IPS DF 6.9 (cell line): Measurements from ENCODE around the gene BNC2.

Experiments used
- DNase-seq: peaks from one replicate; pipeline ENCODE4 v3.0.0-alpha.2; 2013; ENCODE audit warnings: low read depth, low spot score
- H3K27ac ChIP-seq: one replicate; pipeline ENCODE4 v1.5.1; 2013; ENCODE audit warnings: low read length, control low read depth
- H3K27me3 ChIP-seq: 2 replicates; pipeline ENCODE4 v1.6.1; 2013; ENCODE audit warnings: mild to moderate bottlenecking, low read length; ENCODE audit not compliant: control insufficient read depth, insufficient read depth
- H3K36me3 ChIP-seq: 2 replicates; pipeline ENCODE4 v1.6.1; 2013; ENCODE audit warnings: low read length; ENCODE audit not compliant: control insufficient read depth, insufficient read depth
- H3K4me1 ChIP-seq: 2 replicates; pipeline ENCODE4 v1.6.1; 2013; ENCODE audit warnings: low read length; ENCODE audit not compliant: control insufficient read depth, insufficient read depth
- H3K4me3 ChIP-seq: 2 replicates; pipeline ENCODE4 v1.5.1; 2013; ENCODE audit warnings: mild to moderate bottlenecking, low read length
- H3K9me3 ChIP-seq: 2 replicates; pipeline ENCODE4 v1.6.1; 2013; ENCODE audit warnings: low read length, inconsistent platforms; ENCODE audit not compliant: control insufficient read depth, insufficient read depth
- WGBS: extraction: QIAGEN DNeasy Blood & Tissue Kit; methylation state at CpG from one replicate; pipeline ENCODE4 v1.1.7; 2013; ENCODE audit warnings: mixed read lengths, missing lambda C conversion rate; ENCODE audit not compliant: insufficient read length, insufficient coverage; 5-methylcytosine and 5-hydroxymethylcytosine counted together

Gene BNC2

DNA sequence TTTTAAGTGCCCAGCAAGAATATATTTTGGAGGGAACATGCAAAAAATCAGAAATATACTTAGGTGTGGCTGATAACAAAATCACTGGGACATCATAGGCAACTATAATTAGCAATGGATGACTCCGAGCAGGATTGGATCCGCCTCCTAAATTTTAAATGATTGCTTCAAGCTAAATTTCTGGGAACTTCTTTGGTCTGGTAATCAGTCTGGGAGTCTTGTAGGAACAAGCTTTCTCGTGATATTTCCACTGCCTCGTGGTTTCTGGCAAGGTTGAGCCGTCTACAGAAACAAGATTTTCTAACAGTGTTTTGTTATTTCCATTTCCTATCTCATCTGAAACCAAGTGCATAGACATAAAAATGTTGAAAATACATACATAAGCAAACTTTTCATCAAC is 232.6 kb downstream of the BNC2 start:
- H3K36me3 ChIP-seq, result no peaks in the 10 kb centered on the region
- no CpG with 5 or more reads among the region's 5 CpGs for WGBS
- DNase-seq, result no peak
- H3K27ac ChIP-seq, result no peak overlapping the region
- no peaks in the 10 kb centered on the region for H3K27me3 ChIP-seq
- 0 out of 2 replicates have a peak, but pooled peaks cover 1% of the 10 kb centered on the region for H3K4me1 ChIP-seq
- H3K9me3 ChIP-seq, result no peaks in the 10 kb centered on the region
- no peak overlapping the region for H3K4me3 ChIP-seq

DNA sequence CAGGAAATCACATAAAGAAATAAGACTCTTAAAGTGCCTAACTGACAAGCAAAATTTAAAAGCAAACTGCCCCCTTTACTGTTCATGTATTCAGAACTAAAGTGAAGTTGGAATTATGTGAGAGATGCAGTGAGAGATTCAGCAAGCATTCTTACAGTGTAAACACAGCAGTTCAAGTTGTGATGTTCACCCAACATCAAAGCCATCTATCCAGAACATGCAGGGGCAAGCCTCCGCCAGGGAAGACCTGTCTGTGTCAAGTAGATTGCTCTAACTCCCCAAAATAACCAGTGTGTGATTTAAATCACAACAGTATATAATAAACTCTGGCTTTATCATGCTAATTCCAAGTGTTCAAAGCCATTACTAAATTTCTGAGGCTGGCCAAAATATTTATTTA is 233.3 kb downstream of the BNC2 start:
- no peak for DNase-seq
- no peak overlapping the region for H3K27ac ChIP-seq
- no CpG with 5 or more reads among the region's 1 CpG for WGBS
- H3K36me3 ChIP-seq, result no peaks in the 10 kb centered on the region
- no peaks in the 10 kb centered on the region for H3K27me3 ChIP-seq
- H3K4me3 ChIP-seq, result no peak overlapping the region
- H3K9me3 ChIP-seq, result no peaks in the 10 kb centered on the region
- H3K4me1 ChIP-seq, result 0 out of 2 replicates have a peak, but pooled peaks cover 1% of the 10 kb centered on the region

DNA sequence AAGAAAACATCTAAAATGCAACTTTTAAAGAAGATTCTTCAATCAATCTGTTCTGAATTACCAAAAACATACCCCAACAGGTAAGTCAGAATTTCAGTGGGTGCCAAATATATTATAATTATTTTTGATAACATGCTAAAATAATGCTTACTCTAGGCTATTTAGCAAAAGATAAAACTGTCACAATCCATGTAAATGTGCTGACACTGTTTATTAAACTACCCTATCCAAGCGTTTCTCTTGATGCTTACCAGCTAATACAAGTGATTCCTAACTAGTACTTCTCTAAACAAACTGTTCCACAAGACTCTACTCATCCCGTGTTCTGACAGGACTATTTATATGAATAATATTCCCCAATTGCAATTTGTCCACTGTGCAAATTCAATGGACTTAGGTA is 236.7 kb downstream of the BNC2 start:
- H3K27ac ChIP-seq, result no peak overlapping the region
- no peak overlapping the region for H3K4me3 ChIP-seq
- no peak for DNase-seq
- H3K27me3 ChIP-seq, result no peaks in the 10 kb centered on the region
- no CpG with 5 or more reads among the region's 2 CpGs for WGBS
- 0 out of 2 replicates have a peak, but pooled peaks cover 1% of the 10 kb centered on the region for H3K4me1 ChIP-seq
- no peaks in the 10 kb centered on the region for H3K36me3 ChIP-seq
- no peaks in the 10 kb centered on the region for H3K9me3 ChIP-seq

DNA sequence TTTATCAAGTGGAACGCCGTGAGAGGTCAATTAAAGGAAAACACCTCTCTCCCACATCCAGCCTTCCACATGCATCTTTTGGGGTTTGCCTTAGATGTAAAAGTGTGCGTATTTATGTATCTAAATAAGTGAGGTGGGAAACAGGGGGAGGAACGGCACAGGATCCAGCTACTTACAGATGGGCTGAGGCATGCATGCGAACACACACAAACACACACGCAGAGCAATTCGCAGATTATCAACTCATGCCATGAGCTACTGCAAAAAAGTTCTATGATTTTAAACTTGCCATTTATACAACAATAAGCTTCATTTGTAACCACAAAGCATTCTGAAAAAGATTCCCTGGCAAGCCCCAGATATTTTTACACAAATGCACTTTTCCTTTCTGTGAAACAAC is 242.1 kb downstream of the BNC2 start:
- no peak overlapping the region for H3K4me3 ChIP-seq

DNA sequence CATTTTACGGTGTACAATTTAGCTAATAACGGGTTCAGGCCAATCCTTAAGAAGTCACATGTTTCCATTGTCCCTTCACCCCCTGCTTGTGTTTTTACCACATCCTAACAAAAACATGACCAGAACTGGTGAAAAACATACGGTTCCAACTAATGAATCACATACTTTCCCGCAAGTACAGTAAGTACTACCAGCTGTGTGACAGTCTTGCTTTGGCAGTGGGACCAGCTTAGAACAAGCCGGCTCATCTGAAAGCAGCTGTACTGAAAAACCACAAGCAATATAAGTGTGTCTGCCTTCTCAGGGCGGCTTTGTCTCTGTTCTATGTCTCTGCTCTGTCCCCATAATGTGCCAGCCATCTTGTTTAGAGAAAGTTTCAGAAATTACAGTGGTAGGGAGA is 242.5 kb downstream of the BNC2 start:
- Histone ChIP-seq H3K27ac (no peak overlapping the region), H3K4me3 (no peak overlapping the region), H3K9me3 (no peaks in the 10 kb centered on the region), H3K4me1 (peaks cover 6% of the 10 kb centered on the region; the same call in 1 of the 2 replicates), H3K27me3 (no peaks in the 10 kb centered on the region), H3K36me3 (no peaks in the 10 kb centered on the region)
- DNase-seq, result no peak
- no CpG with 5 or more reads among the region's 6 CpGs for WGBS

More for the DNA sequence above, 242.1 kb downstream of the BNC2 start:
- H3K9me3 ChIP-seq, result no peaks in the 10 kb centered on the region
- H3K36me3 ChIP-seq, result no peaks in the 10 kb centered on the region
- no peak for DNase-seq
- H3K4me1 ChIP-seq, result peaks cover 6% of the 10 kb centered on the region; the same call in 1 of the 2 replicates
- H3K27ac ChIP-seq, result no peak overlapping the region
- H3K27me3 ChIP-seq, result no peaks in the 10 kb centered on the region
- no CpG with 5 or more reads among the region's 7 CpGs for WGBS

DNA sequence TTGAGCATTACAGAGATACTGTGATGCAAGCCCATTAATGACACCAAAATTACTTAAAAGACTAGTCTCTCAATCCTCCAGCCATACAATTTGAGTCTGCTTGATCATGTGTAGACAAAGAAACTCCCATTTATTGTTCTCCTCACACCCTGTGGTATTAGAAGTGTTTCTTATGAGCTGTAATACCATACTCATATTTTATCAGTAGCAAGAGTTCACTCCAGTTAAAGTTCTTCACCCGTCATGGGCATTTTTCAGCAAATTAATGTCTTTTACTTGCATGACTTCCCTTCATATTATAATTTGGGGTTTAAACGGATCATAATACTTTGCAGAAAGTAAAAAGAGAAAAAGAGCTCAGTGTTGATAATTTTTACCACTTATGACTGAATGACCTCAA is 242.9 kb downstream of the BNC2 start:
- Histone ChIP-seq H3K27ac (no peak overlapping the region), H3K4me1 (peaks cover 6% of the 10 kb centered on the region; the same call in 1 of the 2 replicates), H3K27me3 (no peaks in the 10 kb centered on the region), H3K4me3 (no peak overlapping the region), H3K9me3 (no peaks in the 10 kb centered on the region), H3K36me3 (no peaks in the 10 kb centered on the region)
- WGBS, result no CpG with 5 or more reads among the region's 2 CpGs
- DNase-seq, result no peak

DNA sequence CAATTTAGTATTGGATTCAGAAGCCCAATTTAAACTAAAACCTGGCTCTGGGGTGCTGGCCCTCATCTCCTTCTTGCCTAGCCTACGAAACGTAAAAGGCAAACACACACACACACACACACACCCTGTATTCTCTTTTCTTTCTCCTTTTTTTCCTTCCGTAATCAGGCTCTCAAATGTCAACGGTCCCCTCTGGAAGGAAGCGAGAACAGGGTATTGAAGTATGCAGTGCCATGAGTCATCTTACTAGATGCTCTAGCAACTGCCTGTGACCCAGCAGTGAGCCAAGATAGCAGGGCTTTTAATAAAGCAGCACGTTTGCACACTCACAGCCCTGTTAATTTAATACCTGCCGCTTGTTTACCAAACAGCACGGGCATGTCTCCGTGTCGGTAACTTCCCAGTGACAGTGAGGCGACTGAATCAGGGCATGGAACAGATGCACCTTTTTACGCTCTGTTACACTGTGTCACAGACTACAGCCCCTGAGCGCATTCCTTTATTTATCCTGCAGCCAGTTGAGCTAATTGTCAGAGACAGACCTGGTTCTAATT is 243.8 kb downstream of the BNC2 start:
- no peak for DNase-seq
- Histone ChIP-seq H3K27me3 (no peaks in the 10 kb centered on the region), H3K9me3 (no peaks in the 10 kb centered on the region), H3K36me3 (no peaks in the 10 kb centered on the region), H3K4me3 (no peak overlapping the region), H3K27ac (no peak overlapping the region), H3K4me1 (peaks cover 6% of the 10 kb centered on the region; the same call in 1 of the 2 replicates)
- no CpG with 5 or more reads among the region's 13 CpGs for WGBS

DNA sequence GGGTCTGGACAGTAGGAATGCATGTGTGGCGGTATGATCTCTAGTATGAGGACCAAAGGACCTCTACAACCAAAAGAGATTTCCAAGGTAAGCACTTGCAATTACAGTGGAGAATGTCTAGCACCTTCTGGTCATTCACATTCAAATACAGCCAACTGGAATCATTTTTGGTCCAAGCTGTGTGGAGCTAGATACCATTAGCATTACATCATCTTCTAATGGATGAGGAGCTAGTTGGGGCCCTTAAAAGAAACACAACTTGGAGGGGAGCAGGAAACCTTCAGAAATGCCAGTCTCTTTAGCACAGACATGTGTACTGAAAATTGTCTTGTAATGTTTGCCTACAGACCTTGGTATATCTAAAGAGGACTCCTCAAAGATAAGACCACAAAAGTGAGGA is 244.7 kb downstream of the BNC2 start:
- H3K36me3 ChIP-seq, result no peaks in the 10 kb centered on the region
- no peak overlapping the region for H3K4me3 ChIP-seq
- WGBS, result no CpG with 5 or more reads among the region's 1 CpG
- H3K4me1 ChIP-seq, result peaks cover 6% of the 10 kb centered on the region; the same call in 1 of the 2 replicates
- no peak overlapping the region for H3K27ac ChIP-seq
- DNase-seq, result no peak
- H3K27me3 ChIP-seq, result no peaks in the 10 kb centered on the region
- no peaks in the 10 kb centered on the region for H3K9me3 ChIP-seq

DNA sequence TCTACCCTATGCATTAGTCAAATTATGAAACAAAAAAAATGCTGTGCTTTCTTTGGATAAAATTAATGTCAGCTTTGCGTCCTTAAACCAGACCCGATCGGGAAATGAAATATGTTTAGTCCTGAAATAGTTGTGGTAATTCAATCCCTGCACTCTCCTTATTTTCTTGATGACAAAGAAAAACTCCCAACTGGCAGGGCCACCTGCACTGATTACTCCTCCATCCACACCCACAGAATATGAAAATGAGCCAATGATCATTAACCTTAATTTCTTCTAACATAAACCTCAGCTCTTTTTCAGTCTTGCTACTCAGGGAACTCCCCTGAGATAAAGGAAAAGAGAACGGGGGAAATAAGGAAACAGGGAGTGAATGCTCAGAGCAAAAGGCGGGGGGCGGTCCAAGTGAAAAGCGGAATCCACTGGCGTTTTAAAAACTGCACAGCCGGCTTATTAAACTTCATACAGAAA is 245.3 kb downstream of the BNC2 start:
- Histone ChIP-seq H3K27ac (no peak overlapping the region), H3K4me3 (no peak overlapping the region), H3K4me1 (peaks cover 6% of the 10 kb centered on the region; the same call in 1 of the 2 replicates), H3K27me3 (no peaks in the 10 kb centered on the region), H3K9me3 (no peaks in the 10 kb centered on the region), H3K36me3 (no peaks in the 10 kb centered on the region)
- DNase-seq, result no peak
- no CpG with 5 or more reads among the region's 9 CpGs for WGBS

DNA sequence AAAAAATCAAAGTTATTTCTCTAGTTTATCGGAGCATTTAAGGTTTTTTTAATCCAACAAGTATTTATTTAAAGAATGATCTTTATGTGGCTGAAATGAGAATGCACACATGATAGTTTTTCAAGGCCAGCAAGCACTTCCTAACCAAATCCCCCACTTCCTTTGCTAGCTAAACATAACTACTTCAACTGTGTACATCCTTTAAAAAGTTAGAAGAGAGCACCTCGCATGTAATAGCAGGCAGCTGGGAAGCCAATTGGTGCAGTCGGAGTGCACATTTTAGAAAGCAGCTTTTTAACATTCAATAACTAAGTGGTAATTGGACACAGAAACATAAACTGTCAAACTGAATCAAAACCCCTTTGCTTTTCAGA is 245.7 kb downstream of the BNC2 start:
- no peaks in the 10 kb centered on the region for H3K27me3 ChIP-seq
- H3K4me3 ChIP-seq, result no peak overlapping the region
- H3K9me3 ChIP-seq, result no peaks in the 10 kb centered on the region
- H3K27ac ChIP-seq, result no peak overlapping the region
- no peaks in the 10 kb centered on the region for H3K36me3 ChIP-seq
- DNase-seq, result no peak
- WGBS, result no CpG with 5 or more reads among the region's 3 CpGs
- H3K4me1 ChIP-seq, result peaks cover 6% of the 10 kb centered on the region; the same call in 1 of the 2 replicates
